ENCODE results near the gene PTPN6. TPM values are rescaled to one million over a fixed set of nuclear protein-coding genes. Genes with fewer than 3 reads are reported as not detected.

Gene PTPN6
- total RNA-seq, 1 experiment from 2014 or later: 19.8 TPM

- H3T11ph ChIP-seq (ENCODE audit: low read length): no peak overlapping the region
- no peak overlapping the region for H2AK5ac ChIP-seq (ENCODE audit: insufficient read length, low read length)
- H3K36me3 Mint-ChIP-seq (ENCODE audit: insufficient read depth in 1 of 3, low read depth in 3 of 3): peaks cover 0 to 7% (median 3%) of the 10 kb centered on the region in 3 experiments; a peak in 3 of 7 replicates
- no peak overlapping the region for H3K56ac ChIP-seq (ENCODE audit: insufficient read length, low read depth, low read length)
- peaks cover 4% of the 10 kb centered on the region for H3K23me2 ChIP-seq (ENCODE audit: insufficient read length, low read depth, low read length, poor library complexity, severe bottlenecking)
- H4K8ac ChIP-seq (replicated peaks; ENCODE audit: insufficient read length, low read depth, low read length): no peak overlapping the region
- WGBS (ENCODE audit: extremely low coverage, insufficient read length, low lambda C conversion rate): no CpG with 5 or more reads among the region's 20 CpGs
- H2BK20ac ChIP-seq (ENCODE audit: low read depth, low read length, poor library complexity, severe bottlenecking): no peak overlapping the region
- no peak overlapping the region for H4K91ac ChIP-seq (ENCODE audit: insufficient read length, low read depth, low read length)
- no peak overlapping the region for H2BK12ac ChIP-seq (ENCODE audit: insufficient read length, low read depth, low read length)
- no peak overlapping the region; the same call in 1 of the 2 replicates for H3K14ac ChIP-seq (ENCODE audit: insufficient read depth, low read length)
- H2AFZ ChIP-seq (ENCODE audit: low read length): no peak overlapping the region
- H3K9me3 ChIP-seq (ENCODE audit: control insufficient read depth, low read depth, low read length): no peaks in the 10 kb centered on the region
- no peaks in the 10 kb centered on the region for H3K79me1 ChIP-seq (ENCODE audit: insufficient read depth, low read depth, low read length, poor library complexity, severe bottlenecking)
- no peak overlapping the region for H2BK120ac ChIP-seq (ENCODE audit: low read depth, low read length, poor library complexity, severe bottlenecking)
- H3K27me3 ChIP-seq (ENCODE audit: insufficient read depth, low read length): no peaks in the 10 kb centered on the region
- H2BK5ac ChIP-seq (ENCODE audit: insufficient read length, low read length): no peak overlapping the region
- no peak overlapping the region for H3K9ac ChIP-seq (ENCODE audit: extremely low read depth, insufficient read length, low read length)
- H2BK15ac ChIP-seq (ENCODE audit: low read depth, low read length): no peak overlapping the region
- H3K23ac ChIP-seq (ENCODE audit: insufficient read length, low read depth, low read length): no peak overlapping the region
- no peak overlapping the region for H3K27ac Mint-ChIP-seq
- H3K4me1 ChIP-seq (ENCODE audit: insufficient read depth, low read length): peaks cover 2% of the 10 kb centered on the region; the same call in 1 of the 2 replicates
- H4K20me1 ChIP-seq (ENCODE audit: control insufficient read depth, insufficient read depth, insufficient read length): peaks cover 2% of the 10 kb centered on the region
- no peaks in the 10 kb centered on the region; the same call in 1 of the 2 replicates for H3K27me3 Mint-ChIP-seq (ENCODE audit: low read depth)
- H3K4me3 Mint-ChIP-seq: no peak overlapping the region
- H3K4me2 ChIP-seq (ENCODE audit: insufficient read depth, insufficient read length, low read length): no peak overlapping the region
- no peak overlapping the region for H3K4ac ChIP-seq (ENCODE audit: low read depth, low read length)
- H3K18ac ChIP-seq (ENCODE audit: insufficient read length, low read depth, low read length): no peak overlapping the region
- peaks cover 21 to 31% of the 10 kb centered on the region in 2 experiments for H3K4me1 Mint-ChIP-seq
- H3K27ac ChIP-seq (ENCODE audit: insufficient read length, low read depth, low read length): no peak overlapping the region
- H3K9me3 Mint-ChIP-seq: no peaks in the 10 kb centered on the region
- TF ChIP-seq CTCF (conservative IDR thresholded peaks at IDR 0.05): no peak
- H4K5ac ChIP-seq (ENCODE audit: insufficient read length, low read depth, low read length): no peak overlapping the region
- no peak for DNase-seq
- H3K79me2 ChIP-seq (ENCODE audit: insufficient read depth, low read length): no peaks in the 10 kb centered on the region
These were observed 480 bp downstream of the PTPN6 start for GRCh38 chr12:6951551-6952120.

Data from H9 (cell line).